HG03045 (cell line): ENCODE measurements around the gene COX18.
A peak's percentile ranks its signal among the peaks of the same experiment; 100 is the strongest.

Experiments
- ATAC-seq: cut with Tn5 transposase; IDR thresholded peaks from one replicate; pipeline ENCODE4 v1.9.1; 2021; ENCODE audit warnings: mild to moderate bottlenecking, moderate library complexity; ENCODE audit not compliant: unreplicated experiment

Gene COX18

GRCh38 chr4:73053974-73054480 lies 15.5 kb downstream of the COX18 start:
- no peak for ATAC-seq

DNA sequence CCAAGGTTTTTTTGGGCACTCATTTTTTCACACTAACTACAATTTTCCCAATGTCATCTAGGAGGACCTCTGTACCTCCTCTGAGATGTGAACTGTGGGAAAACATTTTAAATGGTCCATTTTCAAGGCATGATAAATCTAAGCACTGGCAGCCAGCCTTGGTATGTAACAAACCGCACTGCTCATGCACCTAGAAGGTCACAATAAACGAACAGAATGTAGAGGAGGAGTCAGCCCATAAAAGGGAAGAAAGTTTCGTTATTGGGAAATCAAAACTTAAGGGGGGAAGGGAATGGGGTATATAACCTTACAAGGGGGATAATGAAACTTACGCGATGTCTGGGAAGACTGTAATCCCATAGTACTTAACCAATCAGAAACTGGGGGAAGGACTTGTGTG lies 16.4 kb downstream of the COX18 start:
- no peak for ATAC-seq

DNA sequence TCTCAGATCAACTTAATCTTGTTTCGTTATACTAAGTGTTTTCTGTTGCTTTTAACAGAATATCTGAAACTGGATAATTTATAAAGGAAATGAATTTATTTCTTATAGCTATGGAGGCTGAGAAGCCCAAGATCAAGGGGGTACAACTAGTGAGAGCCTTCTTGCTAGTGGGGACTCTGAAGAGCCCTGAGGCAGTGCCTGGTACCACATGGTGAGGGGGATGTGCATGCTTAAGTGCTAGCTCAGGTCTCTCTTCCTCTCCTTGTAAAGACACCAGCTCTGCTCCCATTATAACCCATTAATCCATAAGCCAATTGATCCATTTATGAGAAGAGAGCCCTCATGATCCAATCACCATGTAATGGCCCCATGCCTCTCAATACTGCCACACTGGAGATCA lies 17.9 kb downstream of the COX18 start:
- ATAC-seq = no peak

DNA sequence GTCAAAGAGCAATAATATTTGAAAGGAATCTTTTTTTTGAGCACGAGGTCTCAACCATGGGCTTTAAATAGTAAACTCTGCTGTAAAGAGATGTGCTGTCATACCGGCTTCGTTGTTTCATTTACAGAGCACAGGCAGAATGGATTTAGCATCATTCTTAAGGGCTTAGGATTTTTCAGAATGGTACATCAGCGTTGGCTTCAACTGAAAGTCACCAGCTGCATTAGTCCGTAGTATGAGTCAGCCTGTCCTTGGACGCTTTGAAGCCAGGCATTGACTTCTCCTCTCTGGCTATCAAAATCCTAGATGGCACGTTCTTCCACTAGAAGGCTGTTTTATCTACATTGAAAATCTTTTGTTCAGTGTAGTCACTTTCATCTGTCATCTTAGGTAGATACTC lies 23.6 kb downstream of the COX18 start:
- no peak for ATAC-seq

DNA sequence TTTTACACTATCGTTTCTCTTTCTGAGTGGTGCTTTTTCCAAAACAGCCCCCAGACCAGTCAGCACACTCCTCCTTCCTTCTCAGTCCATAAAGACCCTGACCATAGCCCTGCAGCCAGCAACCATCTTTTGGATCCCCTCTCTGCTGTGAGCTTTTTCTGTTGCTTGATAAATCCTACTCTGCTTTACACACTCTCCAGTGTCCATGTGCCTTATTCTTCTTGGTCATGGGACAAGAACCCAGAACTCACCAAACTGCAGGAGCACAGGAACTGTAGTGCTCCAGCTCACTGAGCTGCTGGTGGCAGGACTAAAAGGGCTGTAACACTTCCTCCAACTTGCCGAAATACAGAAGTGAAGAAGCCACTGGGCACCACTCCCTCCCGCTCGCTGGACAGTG lies 32.5 kb downstream of the COX18 start:
- no peak for ATAC-seq

DNA sequence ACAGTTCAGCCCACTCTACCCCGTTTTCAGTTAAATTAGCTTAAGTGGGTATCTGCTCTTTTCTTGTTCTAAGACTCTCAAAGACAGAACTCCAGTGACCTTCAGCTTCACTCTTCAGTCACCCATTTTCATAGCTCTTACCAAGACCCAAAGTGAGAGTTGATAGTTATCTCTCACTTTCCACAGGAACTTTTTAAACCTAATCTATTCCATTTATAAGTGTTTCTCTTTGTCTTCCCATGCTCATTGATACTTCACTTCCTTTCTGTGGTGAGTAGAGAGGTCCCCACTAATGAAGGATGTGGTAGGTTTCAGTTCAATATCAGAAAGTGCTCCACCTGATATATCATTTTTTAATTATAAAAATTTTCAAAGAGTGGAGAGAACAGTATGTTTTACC lies 33.4 kb downstream of the COX18 start:
- no peak for ATAC-seq

DNA sequence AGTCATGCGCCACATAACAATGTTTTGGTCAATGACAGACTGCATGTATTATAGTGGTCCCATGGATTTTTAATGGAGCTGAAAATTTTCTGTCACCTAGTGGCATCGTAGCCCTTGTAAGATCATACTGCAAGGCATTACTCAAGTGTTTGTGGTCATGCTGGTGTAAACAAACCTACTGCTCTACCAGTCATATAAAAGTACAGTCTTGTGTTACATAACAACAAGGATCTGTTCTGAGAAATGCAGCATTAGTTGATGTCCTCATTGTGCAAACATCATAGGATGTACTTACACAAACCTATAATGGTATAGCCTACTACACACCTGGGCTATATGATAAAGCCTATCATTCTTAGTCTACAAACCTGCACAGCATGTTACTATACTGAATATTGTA lies 34.6 kb downstream of the COX18 start:
- no peak for ATAC-seq

- ATAC-seq = no peak
Observed at GRCh38 chr4:73028621-73029020, 40.9 kb downstream of the COX18 start.

DNA sequence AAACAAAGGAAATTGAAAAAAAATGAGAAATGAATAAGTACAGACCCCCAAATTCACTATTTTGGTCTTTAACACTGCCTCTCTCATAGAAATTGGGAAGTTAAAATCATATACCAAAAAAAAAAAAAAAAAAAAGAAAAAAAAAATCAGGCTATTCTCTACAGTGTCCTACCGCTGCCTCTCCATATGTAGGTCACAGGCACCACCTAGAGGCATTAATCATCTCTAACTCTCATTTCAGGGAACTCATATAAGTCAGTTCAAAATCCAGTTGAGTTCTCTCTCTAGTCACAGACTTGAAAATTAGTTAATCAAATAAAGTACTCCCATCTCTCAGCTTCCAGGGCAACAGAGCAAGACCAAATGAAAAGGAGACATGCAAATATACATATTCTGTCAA lies 47.9 kb downstream of the COX18 start:
- peak; percentile 54 for ATAC-seq

DNA sequence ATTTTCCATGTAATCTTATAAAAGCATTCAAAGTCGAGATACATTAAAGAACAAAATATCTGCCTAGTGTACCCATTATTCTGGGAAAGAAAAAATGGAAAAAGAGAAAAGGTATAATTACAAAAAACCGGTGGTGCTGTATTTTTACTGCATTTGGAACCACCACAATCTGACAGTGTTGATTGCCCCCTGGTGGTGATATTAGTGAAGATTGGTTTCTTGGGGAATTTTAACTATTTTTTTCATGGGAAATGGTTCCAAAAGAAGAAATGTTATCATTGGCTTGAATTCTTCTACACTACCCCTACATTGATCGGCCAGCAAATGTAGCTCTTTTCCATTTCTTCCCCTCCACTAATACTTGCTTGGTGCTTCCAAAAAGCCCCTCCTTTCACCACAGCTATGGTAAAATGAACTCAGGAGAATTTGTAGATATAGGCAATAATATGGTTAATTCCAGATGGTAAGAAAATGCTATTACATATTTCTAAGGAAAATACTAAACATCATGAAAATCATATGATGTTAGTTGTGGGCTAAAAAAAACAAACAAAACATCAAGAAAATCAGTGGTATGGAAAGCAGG lies 50.0 kb downstream of the COX18 start:
- no peak for ATAC-seq

- ATAC-seq = no peak
Observed at GRCh38 chr4:73018595-73018994, 50.9 kb downstream of the COX18 start.

DNA sequence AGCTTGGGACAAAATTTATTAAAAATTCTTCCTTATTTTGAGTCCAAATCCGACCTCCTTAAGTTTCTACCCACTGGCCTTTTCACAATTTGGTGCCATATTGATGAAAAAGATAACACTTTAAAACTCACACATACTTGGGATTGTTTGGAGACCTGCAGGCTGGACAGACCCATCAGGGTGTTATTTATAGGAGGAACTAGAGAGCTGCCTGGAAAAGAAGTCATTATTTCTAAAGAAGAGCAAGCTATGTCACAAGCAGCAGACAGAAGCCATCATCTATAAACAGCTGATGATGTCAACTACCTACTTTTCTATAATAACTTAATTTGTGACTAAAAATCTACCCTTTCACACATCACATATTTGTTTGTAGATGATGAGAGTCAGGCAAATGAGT lies 56.2 kb downstream of the COX18 start:
- no peak for ATAC-seq

DNA sequence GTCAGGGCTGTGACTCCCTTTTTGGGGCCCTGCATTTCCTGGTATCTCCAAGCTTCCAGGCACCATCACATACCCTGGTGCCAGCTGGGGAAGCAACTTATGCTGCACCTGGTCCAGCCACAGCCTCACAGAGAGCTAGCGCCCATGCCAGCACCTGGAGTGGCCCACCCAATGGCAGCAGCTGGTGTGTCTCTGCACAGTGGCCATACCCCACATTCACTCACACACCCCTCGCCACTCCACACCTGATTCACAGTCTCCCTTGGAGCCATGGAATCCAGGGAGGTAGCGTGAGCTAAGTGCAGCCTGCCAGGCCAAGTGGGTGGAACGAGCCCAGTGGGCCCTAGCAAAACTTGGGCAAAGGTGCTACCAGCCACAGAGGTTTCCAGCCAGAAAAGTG lies 56.8 kb downstream of the COX18 start:
- ATAC-seq = no peak

GRCh38 chr4:73011629-73011985 lies 57.9 kb downstream of the COX18 start:
- no peak for ATAC-seq

- no peak for ATAC-seq
Observed at GRCh38 chr4:73010789-73011628, 58.5 kb downstream of the COX18 start.

GRCh38 chr4:73007526-73008100 lies 61.9 kb downstream of the COX18 start:
- ATAC-seq = no peak

DNA sequence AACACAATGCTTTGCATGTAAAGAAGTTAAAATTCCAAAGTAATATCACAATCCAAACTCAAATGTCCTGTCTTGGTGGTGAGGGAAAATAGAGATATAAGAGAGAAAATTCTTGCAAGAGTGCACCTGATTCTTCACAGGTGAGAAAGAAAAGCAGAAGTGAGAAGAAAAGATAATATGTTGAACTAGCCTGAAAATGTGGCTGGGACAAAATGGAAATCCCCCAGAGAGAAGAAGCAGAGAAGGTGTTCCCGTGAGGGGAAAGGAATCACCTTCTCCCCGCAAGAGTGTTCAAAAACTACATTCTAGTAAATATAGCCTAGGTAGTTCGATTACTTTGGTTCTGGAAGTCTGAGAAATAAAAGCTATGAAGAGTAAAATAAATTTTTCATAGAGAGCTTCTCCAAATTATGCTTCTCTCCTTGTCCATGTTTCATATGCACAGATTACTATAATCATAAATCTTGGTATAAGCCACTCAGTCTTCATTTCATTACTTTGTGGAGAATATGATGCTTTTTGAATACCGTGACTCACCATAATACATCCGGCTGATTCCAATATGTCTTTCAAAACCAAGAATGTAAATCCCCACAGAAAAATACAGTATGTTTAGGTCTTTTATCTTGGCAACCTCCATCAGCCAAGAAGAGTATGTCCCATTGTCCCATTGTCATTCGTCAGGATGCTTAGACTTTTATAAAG lies 63.1 kb downstream of the COX18 start:
- ATAC-seq = no peak

DNA sequence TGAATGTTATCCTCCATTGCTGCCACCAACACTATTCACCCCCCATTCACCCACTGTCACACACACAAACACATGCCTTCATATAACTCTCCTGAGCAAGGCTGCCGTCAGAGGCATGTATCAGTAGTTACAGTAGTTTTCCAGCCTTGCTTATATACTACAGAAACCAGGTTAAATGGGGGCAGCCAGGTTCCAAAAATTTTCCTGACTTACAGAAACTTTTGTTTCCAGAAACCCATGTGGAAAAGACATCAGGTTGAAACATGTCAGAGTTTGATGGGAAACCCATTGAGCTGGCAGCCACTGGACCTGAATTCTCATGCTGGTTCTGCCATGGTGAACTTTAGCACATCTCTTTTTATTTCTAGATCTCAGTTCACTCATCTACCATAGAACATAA lies 64.0 kb downstream of the COX18 start:
- ATAC-seq = no peak
